HG02884 (cell line): ENCODE measurements around the gene ARID3B.
"Not testable (repeated sequence)": the region's sequence is repeated elsewhere in the genome, so short reads cannot be mapped to it uniquely, and the experiment has no call there.

Experiments
- ATAC-seq: cut with Tn5 transposase; IDR thresholded peaks from one replicate; pipeline ENCODE4 v1.9.1; 2021; ENCODE audit warnings: mild to moderate bottlenecking, moderate library complexity; ENCODE audit not compliant: unreplicated experiment

Gene ARID3B

DNA sequence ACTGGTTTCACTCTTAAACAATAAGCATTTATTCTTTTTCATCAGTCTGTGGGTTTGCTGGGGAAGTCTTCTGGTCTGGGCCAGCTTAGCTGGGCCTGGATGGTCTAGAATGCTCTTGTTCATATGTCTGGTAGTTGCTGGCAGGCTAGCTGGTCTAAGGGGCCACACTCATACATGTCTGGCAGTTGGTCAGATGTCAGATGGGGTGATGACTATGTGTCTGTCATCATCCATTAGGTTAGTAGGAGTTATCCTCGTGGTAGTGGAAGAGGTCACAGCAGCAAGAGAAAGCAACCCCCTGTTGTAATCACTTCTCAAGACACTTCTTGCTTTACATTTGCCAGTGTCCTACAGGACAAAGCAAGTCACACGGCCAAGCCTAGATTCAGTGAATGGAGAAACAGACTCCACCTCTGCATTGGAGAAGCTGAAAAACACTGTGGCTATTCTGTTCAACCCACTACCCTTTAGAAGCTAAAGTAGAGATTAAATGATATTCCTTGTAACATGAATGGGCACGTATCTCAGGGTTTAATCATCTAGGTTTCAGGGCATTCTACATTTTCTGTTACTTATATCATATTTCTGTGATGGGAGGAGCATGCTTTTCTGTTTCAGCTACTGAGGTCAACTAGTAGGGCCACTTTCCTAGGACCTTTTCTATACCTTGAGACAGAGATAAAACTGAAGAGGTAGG is 5.5 kb upstream of the ARID3B start:
- no peak for ATAC-seq

DNA sequence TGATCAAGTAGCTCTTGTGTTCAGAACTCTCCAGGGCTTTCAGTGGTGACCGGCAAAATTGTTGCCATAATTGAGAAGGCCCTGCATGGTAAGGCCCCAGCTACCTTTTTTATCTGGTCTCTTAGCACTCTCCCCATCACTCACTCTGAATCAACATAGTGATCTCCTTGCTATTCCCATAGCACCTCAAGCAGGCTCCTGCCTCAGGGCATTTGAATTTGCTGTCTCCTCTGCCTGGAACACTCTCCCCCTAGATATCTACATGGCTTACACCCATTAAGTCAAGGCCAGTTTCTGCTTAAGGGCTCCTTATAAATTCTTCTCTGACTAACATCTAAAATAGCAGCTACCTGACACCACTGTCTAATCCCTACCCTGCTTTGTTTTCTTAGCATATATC is 3.3 kb upstream of the ARID3B start:
- no peak for ATAC-seq

DNA sequence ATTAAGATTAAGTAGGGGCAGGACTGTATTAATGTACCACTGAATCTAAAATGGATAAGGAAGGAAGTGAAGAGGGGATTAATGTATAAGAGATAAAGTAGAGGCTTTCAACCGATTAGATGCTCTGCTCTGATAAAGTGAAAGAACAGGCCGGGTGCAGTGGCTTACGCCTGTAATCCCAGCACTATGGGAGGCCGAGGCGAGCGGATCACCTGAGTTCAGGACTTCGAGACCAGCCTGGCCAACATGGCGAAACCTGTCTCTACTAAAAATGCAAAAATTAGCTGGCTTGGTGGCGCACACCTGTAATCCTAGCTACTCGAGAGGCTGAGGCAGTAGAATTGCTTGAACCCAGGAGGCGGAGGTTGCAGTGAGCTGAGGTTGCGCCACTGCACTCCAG is 1.5 kb upstream of the ARID3B start:
- ATAC-seq = not testable (repeated sequence)

DNA sequence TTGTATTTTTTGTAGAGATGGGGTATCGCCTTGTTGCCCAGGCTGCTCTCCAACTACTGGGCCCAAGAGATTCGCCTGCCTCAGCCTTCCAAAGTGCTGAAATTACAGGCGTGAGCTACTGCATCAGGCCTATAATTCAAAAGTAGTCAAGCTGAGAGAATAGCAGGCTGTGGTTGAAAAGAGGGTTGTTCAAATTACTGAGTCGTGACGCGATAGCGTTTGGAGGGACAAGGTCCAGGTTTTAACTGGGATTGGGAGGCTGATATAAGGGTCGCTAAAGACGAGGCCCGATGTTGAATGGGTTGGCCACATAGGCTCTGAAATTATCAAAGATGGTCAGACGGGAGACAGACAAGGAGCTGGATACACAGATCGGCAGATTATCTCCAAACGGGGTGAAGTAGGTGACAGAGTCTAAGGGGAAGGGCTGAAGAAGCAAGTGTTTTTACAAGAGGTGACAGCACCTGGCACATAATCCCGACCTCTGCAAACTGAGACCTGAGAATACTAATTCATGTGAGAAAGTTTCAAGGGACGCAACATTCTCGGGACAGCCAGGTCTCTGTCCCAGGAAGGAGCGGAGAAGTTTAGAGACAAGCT is 759 bp upstream of the ARID3B start:
- ATAC-seq = no peak

DNA sequence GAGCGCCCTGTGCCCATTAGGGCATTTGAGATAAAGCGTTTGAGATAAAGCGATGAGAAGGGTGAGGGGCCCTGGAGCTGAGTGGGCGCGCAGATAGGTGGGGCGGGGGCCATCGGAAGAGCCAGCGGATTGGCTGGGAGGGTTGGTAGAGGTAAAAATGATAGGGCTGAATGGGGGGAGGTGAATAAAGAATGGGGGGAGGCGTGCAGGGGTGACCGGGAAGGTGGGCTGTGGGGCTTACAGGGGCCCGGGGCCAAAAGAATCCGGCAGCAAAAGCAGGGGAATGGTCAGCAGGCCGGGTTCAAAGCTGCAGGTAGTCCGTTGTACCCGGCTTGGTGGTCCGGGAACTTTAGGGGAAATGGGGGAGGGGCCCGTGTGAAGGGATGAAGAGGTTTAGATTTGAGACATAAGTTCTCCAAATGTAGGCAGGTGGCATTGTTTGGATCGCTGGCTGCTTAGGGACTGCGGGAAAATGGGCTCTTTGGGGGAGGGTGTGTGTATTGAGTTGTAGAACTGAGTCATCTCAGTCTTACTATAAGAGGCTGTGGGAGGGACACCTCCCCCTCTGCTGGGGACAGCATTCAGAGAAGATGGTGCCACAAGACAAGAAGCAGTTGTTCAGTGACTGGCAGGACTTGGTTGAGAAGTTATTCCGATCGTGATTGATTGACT is 610 bp downstream of the ARID3B start:
- ATAC-seq = peak; percentile 35

DNA sequence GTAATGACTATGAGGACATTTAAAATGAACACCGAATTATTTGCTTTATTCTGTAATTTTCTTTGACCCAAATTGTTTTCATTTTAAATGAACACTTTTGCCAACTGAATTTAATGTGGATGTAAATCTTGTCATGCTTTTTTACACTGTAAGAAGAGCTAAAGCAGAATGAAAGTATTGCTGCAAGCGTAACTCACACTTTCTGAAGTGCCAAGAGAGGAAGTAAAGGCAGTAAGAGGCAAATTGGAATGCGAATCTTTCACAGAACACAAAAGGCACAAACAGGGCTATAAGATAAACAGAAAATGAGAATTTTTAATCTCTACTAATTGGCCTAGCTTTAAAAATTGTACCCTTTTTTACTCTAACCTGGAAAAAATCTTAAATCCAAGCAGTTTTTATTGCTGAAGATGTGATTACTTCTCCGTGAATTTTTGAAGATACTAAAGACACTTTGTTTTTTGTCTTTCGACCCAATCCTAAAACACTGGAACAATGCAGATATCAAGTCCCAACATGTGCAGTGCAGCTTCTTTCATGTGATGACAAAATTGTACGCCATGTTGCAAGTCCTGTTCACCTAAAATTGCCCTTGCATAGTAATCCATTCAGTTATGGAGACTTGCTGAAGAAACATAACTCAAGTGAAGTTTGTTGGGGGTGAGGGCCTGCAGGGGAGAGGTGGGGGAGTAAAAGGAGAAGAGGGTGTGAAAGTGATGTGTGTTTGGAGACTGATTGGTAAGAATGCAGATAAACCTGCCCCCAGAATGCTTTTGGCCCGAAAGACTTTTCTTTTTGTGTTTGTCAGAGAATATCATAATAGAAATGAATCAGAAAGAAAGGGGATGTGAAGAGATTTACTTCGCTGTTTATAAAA is 1.4 kb downstream of the ARID3B start:
- ATAC-seq = no peak

DNA sequence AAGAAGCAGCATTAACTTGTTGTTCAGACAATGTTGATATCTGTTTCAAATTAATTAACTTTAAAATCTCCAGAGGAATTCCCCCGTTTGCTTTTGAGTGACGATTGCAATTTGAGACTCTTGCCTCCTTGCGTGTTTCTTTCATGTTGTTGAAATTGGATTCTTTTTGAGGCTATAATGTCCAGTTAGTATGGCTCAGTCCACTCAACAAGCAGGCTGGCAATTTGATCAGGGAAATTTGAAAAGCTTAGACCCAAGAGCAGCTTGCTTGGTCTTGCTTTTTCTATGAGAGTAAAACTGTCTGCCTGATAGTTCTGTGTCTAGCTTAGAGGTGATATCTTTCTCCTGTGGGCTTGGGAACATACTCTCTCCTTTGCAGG is 2.0 kb downstream of the ARID3B start:
- ATAC-seq = no peak

DNA sequence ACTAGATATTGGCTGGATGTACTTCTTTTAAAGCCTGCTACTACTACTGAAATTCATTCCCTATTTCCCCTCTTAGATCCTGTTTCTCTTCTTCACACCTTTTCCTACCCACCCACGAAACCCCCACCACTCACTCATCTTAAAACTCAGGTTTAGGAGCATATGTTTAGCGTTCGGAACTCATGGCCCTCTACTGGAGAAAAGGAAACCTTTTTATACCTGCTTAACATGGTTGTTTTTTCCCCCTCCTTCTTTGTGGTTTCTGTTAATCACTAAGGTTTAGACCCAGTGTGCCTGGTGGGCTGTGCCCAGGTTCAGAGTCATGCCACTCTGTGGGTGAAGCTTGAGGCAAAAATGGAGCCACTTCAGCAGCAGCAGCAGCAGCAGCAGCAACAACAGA is 2.6 kb downstream of the ARID3B start:
- no peak for ATAC-seq

DNA sequence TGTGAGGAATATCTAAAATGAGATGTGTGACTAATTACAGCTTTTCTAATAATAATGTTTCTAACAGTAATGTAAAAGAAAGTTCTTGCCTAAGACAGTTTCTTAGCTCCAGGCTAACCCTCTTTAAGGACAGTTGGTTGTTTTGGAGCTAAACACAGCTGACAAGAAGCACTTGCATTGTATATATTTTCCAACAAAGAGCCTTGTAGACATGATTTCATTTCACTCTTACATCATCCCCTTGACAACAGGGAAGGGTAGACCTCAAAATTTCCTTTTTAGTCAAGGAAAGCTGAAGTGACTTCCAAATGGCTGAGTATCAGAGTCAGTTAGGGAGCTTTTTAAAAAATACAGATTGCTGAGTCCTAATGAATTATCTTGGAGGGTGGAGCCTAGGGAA is 4.1 kb downstream of the ARID3B start:
- ATAC-seq = no peak

DNA sequence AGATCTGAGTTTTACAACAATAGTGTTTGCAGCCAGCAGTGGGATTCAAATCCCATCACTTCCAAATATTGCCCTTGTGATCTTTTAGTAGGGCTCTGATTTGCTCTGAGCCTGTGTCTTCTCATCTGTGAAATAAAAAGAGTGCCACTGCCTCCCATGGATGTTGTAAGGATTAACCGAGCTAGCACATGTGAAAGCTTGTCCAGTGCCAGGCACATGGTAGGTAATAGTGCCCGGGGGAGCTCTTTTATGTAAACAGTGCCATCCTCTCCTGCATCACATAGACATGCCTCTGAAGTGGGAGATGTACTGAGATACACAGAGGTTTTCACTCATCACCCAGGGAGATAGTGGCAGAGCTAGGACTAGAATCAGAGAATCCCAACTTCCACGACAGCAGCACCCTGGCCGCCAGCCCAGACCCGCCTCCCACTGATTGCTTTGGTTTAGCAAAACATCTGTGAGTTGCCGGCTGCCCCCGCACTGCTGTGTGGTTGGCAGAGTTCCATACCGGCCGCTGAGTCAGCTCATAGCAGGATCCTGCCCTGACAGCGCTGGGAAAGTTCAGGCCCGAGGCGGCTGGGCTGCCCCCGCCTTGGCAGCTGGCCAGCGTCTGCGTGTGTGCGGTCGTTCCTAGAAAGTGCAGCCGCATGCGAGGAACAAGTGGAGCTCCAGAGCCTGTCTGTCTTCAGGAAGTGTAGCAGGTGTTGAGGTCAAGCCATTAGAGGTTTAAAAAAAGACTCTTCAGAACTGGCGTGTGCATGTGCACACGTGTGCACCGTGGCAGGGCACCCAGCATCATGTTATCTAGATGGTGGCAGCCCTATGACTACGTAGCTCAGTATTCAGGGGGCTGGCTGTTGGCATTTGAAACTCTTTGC is 5.0 kb downstream of the ARID3B start:
- ATAC-seq = no peak

DNA sequence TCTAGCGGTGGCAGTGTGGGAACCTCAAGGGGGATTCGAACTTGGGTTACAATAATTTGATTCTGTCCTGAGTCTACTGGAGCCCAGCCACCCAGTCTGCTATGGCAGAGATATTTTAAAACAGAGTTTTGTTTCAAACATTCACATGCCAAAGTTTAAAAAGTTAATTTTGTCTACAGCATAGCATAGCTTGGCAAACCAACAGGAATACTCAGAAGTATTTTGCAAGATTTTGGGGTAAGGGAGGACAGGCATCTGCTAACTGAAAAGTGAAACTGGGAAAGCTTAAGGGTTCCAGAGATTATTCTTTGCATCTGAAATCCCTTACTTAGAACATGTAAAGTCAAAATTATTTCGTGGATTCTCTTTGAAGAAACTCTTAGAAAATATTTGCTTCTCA is 6.6 kb downstream of the ARID3B start:
- no peak for ATAC-seq

DNA sequence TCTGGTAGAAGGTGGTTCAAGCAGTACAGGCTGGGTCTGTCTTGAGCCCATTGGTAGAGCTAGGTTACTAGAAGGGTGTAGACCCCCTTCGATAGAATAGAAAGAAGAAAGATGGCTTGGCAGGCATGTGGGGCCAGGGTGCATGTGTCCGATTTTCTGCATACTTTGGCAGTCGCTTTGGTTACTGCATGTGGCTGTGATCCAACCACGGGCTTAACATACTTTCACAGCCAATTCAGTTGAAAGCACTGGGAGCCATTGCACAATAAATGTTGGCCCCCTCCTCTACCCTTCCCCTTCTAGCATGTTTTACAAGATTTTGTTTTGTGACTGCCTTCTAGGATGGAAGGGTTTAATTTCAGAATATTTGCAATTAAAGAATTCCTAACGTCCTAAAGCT is 7.2 kb downstream of the ARID3B start:
- no peak for ATAC-seq

DNA sequence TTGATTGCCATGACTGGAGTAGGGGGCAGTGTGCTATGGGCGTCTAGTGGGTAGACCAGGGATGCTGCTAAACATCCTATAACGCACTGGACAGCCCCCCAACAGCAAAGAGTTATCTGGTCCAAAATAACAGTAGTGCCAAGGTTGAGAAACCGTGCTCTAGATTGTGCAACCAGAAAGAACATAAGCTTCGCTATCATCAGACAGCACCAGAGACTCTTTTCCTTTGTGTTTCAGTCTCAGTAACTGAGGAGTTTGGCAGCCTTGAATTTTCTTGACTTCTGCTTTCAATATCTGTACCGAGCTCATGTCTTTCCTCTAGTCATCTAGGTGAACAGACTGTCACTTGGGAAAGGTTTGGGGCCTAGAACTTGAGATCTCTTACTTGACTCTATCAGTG is 8.8 kb downstream of the ARID3B start:
- ATAC-seq = no peak

DNA sequence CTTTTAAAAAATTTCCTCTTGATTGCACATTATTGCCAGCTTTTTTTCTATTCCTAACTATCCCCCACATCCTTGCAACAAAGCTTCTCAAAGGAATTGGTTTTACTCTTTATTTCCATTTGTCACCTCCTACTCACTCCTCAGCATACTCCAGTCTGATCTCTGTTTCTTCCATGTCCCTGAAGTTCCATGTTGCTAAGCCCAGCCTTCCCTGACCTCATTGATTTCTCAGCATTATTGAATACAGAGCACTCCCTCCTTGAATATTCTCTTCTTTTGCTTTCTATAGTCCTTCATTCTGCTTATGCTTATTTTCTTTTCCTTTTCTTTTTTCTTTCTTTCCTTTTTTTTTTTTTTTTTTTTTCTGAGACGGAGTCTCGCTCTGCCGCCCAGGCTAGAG is 10.7 kb downstream of the ARID3B start:
- no peak for ATAC-seq

DNA sequence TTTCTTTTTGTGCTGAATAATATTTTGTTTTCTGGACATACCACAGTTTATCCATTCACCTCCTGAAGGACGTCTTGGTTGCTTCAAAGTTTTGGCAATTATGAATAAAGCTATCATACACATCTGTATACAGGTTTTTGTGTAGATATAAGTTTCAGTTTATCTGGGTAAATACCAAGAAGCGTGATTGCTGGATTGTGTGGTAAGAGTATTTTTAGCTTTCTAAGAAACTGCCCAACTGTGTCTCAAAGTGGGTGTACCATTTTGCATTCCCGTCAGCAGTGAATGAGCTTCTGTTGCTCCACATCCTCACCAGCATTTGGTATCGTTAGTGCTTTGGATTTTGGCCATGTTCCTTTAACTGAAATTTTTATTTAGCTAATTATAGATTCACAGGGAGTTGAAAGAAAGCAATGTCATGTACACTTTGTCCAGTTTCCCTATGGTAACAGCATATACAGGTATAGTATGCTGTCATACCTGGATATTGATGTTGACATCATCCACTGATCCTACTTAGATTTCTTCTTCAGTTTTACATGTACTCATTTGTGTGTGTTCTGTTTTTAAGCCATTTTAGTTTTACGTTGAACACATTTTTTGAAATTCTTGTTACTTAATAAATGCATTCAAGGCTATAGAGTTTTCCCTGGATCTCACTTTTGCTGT is 11.9 kb downstream of the ARID3B start:
- no peak for ATAC-seq

DNA sequence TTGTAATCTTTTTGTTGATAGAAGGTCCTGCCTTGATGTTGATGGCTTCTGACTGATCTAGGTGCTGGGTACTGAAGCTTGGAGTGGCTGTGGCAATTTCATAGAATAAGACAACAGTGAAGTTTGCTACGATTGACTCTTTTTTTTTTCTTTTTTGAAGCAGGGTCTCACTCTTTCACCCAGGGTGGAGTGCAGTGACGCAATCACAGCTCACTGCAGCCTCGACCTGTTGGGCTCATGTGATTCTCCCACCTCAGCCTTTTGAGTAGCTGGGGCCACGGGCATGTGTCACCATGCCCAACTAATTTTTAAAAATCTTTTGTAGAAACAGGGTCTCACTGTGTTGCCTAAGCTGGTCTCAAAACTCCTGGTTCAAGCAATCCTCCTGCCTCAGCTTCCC is 14.2 kb downstream of the ARID3B start:
- no peak for ATAC-seq

DNA sequence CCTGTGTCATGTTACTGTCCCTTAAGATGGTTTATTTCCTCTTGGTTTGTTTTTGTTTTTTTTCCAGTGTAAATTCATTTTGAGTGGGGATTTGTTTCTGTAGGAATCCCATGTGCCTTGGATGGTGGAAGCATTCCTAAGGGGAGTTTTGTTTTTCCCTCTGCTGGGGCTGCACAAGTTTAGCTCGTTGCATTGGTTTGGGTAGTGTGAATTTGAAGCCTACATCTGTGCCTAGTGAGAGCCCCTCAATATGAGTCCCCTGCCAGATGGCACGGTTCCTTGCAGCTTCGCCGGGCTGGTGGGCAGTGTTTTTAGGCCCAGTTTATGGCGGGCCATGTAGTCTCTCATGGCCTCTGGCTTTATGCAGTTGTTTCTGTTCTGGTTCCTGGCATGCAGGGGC is 17.7 kb downstream of the ARID3B start:
- ATAC-seq = no peak

DNA sequence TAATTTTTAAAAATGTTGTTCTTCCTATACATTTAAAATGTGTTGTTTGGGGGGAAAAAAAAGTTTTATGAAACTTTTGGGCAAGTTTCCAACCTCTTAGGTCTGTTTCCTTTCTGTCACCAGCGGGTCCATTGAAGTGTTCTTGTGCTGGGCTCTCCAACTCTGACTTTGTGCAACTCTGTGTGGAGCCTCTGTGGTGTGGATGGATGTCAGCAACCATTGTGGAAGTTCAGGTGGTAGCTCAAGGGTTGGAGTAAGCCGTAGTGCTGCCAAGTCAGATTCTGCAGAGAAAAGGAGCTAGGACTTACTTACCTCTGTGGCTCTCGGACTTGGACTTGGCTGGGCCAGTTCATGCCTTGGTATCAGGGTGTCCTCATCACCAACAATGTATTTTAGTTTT is 22.4 kb downstream of the ARID3B start:
- no peak for ATAC-seq

DNA sequence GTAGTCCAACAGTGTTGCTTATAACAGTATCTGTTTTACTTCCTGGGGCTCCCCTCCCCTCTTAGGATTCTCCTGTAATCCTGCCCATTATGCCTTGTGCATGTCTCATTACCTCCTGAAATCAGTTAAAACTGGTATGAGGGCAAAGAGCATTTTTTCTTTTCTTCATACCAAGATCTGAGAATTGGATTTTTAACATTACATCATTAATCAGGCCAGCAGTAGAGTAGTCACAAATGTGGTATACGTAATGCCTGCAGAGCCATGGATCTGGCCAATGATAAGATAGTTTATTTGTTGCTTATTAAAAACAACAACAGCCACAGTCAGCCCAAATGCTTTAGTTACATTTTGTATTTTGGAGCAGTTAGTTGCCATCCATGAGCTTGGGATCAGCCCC is 23.2 kb downstream of the ARID3B start:
- no peak for ATAC-seq
